Renal pelvis (tissue), 12 donors: ENCODE results near the gene KRTAP10-8. TPM values are rescaled to one million over a fixed set of nuclear protein-coding genes. Genes with fewer than 3 reads are reported as not detected.
"Not testable (repeated sequence)": the region's sequence is repeated elsewhere in the genome, so short reads cannot be mapped to it uniquely, and the experiment has no call there.

Experiments used
- DNase-seq: peaks from one replicate; pipeline ENCODE4 v3.0.0-alpha.2; 2013
- long read RNA-seq, 16 experiments: transcript quantifications; one replicate each; lab custom pipeline, GENCODE V29; 2026
- polyA plus RNA-seq, 3 donors: library from polyadenylated mRNA; unstranded; fragments of 120-200 nt; gene quantifications; one replicate each; pipeline ENCODE4 v1.2.1, GENCODE V29; 2013; ENCODE audit not compliant: insufficient read length in 3 of 3

Gene KRTAP10-8, protein sequence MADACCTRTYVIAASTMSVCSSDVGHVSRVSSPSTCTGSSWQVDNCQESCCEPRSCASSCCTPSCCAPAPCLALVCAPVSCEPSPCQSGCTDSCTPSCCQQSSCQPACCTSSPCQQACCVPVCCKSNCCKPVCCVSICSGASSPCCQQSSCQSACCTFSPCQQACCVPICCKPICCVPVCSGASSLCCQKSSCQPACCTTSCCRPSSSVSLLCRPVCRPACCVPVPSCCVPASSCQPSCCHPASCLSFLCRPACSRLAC
- not detected for polyA plus RNA-seq
- long read RNA-seq, donor 1: 0 reads
- long read RNA-seq, donor 2: 0 reads
- long read RNA-seq, donor 3: 0 reads
- long read RNA-seq, donor 4: 0 reads
- long read RNA-seq, donor 5: 0 reads
- long read RNA-seq, donor 6: 0 reads
- long read RNA-seq, donor 7: 0 reads
- long read RNA-seq, donor 8, partial matches to known transcripts: 0 of 1 reads
- long read RNA-seq, donor 8, other reads (novel, unspliced or antisense): 0 of 1 reads
- long read RNA-seq, donor 9: 0 reads
- long read RNA-seq, donor 10: 0 reads
- long read RNA-seq, donor 11: 0 reads
- long read RNA-seq, donor 12: 0 reads
- long read RNA-seq, donor 13: 0 reads
- long read RNA-seq, donor 14: 0 reads
- long read RNA-seq, donor 15: 0 reads
- long read RNA-seq, donor 16: 0 reads

DNA sequence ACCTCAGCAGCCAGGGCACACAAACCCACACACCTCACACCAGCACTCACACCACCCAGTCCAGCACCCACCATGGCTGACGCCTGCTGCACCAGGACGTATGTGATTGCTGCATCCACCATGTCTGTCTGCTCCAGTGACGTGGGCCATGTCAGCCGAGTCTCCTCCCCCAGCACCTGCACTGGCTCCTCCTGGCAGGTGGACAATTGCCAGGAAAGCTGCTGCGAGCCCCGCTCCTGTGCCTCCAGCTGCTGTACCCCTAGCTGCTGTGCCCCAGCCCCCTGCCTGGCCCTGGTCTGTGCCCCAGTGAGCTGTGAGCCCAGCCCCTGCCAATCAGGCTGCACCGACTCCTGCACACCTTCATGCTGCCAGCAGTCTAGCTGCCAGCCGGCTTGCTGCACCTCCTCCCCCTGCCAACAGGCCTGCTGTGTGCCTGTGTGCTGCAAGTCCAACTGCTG lies at the start of gene KRTAP10-8:
TSS of gene KRTAP10-8 (plus strand) at position 51 of the 458 bp plus-strand sequence. CDS start at position 73, 22 bp downstream.
- no peak for DNase-seq

DNA sequence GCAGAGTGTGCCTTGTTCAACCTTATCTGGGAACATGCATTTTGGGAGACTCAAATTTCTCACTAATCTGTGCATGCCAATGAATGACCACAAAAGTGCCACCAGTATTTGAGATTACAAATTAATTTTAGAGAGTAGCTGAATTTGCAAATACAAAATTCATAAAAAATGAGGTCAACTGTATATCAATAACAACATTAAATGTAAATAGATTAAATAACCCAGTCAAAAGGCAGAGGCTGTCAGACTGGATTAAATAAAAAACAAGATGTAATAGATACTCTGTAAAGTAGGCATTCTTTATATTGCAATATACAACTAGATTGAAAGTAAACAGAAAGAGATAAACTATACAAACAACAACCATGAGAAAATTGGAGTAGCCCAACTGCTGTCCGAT lies 47.8 kb upstream of the KRTAP10-8 start:
- no peak for DNase-seq

DNA sequence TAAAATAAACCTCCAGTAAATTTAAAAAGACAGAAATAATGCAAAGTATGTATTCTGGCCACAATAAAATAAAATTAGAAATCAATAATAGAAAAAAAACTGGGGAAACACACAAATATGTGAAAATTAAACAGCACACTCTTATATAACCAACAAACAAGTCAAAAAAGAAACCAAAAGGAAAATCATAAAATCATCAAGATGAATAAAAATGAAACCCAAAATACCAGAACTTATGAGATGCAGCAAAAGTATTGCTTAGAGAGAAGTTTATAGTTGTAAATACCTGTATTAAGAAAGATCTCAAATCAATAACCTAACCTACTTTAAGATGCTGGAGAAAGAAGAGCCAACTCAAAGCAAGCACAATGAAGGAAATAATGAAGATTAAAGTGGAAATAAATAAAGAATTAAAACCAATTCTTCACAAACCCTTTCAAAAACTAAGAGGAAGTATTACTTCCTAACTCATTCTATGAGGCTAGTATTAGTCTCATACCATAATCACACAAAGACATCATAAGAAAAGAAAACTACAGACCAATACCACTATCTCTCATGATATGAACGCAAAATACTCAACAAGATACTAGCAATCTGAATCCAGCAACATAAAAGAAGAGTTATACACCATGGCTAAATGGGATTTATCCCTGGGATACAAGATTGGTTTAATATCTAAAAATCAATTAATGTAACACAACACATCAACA lies 46.8 kb upstream of the KRTAP10-8 start:
- DNase-seq: no peak

DNA sequence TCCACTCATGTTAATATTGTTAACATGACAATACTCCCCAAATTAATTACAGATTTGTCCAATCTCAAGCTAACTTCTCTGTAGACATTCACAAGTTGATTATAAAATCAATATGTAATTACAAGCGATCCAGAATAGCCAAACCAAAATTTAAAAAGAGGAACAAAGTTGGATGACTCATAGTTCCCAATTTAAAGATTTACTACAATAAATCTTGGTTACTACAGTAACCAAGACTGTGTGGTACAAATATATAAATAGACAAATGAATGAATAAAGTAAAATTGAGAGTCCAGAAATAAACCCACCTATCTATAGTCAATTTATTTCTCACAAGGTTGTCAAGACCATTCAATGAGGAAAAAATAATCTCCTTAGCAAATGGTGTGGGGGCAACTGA lies 45.5 kb upstream of the KRTAP10-8 start:
- no peak for DNase-seq

DNA sequence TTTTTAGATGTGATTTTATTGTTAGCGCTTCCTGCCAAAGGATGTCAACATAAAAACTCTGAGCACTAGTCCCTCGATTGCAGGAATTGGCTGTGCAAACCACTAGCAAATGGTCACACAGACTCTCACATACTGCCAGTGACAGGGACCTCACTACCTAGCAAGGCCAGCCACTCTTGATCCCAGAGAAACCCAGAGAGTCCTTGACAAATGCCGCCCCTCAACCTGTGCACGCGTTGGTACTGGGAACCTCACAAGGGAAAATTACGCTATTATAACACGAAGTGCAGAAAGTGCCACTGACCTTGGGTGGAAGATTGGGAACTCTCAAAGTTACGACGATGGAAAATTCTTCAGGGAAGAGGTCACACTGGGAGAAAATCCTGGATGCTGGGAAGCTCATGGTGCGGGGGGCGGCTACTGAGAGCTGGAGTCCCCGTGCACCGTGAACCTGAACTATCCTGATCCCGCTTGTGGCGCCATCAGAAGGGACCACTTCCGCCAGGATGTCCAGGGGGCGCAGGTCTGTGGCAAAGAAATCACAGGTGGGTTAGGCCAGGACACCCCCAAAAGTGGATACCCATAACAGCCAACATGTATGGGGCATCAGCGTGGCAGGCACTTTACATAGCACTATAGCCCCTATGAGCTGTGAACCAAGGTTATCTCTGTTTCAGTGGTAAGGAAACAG lies 44.3 kb upstream of the KRTAP10-8 start:
- no peak for DNase-seq

DNA sequence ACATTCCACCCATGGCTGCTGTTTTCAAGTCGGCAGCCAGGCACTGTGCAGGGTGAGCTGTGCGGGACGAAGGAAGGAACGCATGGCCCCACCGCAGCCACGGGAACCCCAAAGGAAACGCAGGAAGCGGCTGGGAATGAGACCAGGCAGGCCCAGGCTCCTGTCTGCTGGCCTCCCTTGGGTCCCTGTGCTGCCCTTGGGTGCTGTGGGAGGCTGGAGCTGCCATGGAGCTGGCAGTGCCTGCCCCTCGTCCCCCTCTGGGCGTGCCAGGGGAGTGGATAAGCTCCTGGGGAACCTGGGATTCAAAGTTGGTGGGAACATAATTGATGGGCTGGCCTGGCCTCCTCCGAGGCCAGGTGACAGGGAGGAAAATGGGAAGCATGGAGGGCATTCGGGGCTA lies 43.6 kb upstream of the KRTAP10-8 start:
- no peak for DNase-seq

DNA sequence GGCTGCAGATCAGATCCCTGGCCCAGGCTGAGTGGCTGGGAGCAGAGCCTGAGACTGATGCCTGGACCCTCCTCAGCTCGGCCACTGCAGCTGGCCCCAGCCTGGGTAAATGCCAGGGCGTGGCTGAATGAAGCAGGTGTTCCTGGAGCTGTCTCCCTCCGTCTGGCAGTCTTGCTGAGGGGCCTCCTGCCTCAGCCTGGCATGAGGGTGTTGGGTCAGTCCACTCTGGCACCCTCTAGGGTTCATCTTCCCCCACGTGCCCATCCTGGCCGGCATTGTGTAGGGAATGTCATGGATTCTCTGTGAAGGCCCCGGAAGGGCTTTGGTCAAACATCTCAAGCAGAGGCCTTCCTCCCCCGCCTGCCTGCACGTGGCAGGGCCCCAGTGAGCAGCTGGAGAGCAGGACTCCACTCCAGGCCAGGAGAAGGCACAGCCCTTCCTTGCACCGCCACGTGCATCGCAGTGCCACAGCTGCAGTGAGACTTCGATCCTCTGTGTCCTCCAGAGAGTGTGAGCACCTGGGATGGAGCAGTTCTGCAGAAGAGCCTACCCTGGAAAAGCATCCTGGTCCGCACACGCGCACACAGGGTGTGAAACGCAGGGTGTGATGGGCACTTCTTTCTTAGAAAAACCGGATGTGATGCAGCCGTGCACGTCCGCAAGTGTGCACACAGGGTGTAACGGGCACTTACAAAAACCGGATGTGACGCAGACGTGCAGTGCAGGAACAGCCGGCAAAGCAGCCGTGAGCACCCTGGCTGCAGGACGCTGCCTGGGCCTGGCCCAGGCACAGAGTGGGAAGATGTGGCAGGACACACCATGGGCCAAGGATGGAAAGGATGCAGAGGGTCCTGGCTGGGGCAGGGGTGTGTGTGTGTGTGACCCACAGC lies 43.0 kb upstream of the KRTAP10-8 start:
- DNase-seq: no peak

DNA sequence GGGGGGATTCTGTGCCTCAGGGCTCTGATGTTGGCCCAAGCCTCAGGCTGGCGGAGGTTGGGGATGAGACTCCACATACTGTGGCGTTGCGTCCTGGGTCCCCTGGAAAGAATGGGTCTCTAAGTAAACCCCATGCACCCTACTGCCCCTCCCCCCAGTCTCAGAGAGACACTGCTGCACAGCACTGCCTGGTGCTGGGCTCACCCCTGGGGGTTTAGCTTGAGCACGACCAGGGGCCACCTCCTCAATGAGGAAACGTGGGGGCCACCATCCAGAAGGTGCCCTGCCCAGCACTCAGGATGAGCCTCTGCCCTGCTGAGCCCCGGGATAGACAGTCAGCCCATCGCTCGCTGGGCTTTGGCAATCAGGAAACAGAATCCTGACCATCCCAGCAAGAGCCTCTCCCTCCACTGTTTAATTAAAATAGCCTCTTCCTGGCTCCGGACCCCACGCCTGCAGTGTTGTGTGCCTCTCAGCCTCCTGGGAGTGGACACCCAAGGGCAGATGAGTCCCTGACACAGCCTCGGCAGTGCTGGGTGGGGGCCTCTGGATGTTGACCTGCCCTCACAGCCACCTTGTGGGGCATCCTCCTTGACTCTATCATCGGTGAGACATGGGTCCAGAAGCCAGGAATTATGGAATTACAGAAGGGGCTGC lies 41.9 kb upstream of the KRTAP10-8 start:
- no peak for DNase-seq

DNA sequence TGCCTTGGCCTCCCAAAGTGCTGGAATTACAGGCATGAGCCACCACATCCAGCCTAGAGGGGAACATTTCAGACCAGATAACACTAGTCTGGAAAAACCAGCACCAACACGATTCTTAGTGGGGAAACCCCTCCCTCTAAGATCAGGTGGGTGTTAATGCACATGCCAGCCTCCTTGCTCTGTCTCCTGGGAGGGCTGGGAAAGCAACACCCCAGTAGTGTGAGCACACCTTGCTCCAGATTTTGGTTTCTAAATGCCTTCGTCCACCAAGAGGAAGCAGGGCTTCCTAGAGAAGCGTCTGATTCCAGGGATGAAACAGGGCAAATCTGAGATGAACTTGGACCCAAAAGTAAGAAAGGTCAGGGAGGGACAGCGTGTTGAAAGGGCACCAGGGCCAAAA lies 40.6 kb upstream of the KRTAP10-8 start:
- no peak for DNase-seq

DNA sequence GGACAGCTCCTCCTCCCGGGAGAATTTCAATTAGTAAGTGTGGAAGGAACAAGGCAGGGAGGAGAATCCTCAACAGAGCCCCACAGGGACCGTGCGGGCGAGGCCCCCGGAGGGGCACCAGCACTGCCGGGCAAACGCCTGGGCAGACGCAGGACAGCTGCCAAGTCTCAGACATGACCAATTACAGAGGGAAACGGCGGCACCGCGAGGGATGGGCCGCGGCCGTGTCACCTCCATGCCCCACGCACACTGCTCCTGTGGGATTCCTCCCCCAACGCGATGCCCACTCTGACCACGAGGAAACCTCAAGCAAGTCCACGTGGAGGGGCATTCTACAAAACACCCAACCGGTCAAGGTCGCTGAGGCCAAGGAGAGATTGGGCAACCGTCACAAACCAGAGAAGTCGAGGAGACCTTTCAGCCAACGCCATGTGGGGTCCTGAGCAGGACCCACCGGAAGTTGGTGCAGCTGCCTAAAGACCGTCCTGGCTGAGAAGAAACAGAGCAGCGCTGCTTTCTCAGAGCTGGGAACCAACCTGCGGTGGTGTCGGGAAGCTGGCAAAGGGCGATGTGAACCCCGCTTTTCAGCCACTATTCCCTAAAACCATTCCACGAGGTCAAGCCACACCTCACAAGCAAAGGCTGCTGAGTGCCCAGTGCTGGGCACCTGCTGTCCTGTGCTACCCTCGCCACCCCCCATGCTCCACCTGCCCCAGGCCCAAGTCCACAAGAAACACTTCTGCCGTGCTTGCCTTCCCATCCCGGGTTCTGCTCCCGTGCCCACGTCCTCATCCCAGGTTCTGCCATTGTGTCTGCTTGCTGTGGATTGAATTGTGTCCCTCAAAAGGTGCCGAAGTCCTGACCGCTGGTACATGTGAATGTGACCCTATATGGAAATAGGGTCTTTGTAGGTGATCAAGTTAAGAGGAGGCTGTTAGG lies 39.8 kb upstream of the KRTAP10-8 start:
- DNase-seq: no peak

DNA sequence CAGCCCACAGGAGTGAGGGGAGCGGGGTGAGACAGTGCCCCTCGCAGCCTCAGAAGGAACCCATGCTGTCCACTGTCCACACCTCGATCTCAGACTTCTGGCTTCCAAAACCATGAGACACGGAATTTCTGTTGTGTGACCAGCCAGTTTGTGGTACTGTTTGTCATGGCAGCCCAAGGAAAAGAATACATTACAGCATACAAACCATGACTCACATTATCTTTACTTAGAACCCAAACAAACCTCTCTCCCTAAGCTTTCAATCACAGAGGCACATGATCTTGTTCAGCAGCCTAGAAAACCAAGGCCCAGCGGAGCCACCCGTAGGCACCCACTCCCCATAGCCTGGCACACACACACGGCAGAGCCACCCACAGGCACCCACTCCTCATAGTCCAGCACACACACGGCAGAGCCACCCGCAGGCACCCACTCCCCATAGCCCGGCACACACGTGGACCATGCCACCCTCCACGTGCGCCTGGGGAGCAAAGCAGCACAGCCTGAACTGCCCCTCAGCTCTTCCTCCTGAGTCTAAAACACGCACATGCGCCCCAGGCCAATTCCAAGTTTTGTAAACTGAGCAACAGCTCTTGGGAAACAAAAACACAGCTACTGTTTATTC lies 38.8 kb upstream of the KRTAP10-8 start:
- DNase-seq: no peak

DNA sequence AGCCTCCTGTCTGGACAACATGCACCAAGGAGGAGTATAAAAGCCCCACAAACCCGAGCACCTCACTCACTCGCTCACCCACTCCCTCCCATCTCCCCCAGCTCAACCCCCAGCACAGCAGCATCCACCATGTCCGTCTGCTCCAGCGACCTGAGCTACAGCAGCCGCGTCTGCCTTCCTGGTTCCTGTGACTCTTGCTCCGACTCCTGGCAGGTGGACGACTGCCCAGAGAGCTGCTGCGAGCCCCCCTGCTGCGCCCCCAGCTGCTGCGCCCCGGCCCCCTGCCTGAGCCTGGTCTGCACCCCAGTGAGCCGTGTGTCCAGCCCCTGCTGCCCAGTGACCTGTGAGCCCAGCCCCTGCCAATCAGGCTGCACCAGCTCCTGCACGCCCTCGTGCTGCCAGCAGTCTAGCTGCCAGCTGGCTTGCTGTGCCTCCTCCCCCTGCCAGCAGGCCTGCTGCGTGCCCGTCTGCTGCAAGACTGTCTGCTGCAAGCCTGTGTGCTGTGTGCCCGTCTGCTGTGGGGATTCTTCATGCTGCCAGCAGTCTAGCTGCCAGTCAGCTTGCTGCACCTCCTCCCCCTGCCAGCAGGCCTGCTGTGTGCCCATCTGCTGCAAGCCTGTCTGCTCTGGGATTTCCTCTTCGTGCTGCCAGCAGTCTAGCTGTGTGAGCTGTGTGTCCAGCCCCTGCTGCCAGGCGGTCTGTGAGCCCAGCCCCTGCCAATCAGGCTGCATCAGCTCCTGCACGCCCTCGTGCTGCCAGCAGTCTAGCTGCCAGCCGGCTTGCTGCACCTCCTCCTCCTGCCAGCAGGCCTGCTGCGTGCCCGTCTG lies 38.0 kb upstream of the KRTAP10-8 start, which contains the start of gene KRTAP10-4:
TSS of gene KRTAP10-4 (plus strand) at position 100 of the 827 bp plus-strand sequence. CDS start at position 130, 30 bp downstream.
- DNase-seq: not testable (repeated sequence)

DNA sequence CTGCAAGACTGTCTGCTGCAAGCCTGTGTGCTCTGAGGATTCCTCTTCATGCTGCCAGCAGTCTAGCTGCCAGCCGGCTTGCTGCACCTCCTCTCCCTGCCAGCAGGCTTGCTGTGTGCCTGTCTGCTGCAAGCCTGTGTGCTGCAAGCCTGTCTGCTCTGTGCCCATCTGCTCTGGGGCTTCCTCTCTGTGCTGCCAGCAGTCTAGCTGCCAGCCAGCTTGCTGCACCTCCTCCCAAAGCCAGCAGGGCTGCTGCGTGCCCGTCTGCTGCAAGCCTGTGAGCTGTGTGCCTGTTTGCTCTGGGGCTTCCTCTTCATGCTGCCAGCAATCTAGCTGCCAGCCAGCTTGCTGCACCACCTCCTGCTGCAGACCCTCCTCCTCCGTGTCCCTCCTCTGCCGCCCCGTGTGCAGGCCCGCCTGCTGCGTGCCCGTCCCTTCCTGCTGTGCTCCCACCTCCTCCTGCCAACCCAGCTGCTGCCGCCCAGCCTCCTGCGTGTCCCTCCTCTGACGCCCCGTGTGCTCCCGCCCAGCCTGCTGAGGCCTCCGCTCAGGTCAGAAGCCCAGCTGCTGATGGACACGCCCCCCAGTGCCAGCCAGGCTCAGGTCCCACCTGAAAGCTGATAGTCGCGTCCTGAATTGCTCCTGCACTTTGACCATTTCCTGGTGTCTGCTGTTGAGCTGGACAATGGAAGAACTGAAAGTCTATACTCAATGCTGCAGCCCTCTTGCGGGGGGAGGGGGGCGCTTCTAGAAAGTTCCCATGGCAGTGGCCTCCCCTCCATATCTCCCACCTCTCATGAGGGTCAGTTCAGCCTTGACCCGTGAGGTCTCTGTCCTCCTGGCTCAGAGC lies 37.2 kb upstream of the KRTAP10-8 start:
- DNase-seq: no peak

DNA sequence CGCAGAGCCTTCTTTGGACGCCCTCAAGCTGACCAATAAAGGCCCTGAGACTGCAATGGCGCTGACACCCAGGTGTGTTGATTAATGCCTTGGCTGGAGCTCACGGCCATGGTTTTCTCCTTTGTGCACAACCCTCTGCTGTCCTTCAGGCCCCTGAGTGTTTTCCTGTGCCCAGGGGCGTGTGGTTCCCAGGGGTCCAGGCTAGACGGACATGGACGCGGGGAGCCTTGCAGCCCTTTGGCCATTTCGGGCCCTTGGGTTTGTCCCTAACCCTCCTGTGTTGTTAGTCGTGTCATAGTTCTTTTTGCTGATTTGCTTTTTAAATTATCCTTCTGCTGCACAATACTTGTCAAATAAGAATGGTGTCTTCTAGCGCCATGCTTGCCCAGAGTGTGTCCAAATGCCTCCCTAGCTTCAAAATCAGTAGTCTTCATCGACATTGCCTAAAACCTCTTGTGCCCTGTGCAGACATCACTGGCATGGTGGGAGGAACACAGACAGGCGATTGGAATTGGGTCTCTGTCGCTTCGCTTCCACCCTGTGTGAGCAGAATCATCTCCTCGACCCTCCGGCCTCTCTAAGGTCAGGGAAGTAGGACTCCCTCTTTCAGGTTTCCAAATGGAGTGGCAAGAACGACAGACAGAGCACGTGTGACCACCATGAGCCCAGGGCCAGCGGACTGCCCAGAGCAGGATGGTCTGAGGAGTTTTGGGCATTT lies 36.4 kb upstream of the KRTAP10-8 start:
- no peak for DNase-seq

DNA sequence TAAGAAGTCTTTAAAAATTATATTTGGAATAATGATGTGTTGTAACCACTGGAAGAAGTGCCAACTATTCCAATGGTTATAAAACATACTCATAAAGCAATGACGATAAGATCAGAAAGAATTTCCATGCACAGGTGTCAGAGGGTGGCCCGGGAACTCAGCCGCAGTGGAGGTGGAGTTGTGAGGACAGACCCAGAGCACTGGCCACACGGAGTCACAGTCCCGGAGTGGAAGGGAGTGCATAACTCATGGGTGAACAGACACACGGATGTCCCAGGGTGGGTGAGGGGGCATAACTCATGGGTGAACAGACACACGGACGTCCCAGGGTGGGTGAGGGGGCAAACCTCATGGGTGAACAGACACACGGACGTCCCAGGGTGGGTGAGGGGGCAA lies 35.9 kb upstream of the KRTAP10-8 start:
- DNase-seq: no peak
